HG02763 (cell line): Measurements from ENCODE around the gene RBM20.
A peak's percentile ranks its signal among the peaks of the same experiment; 100 is the strongest.

Source experiments
- ATAC-seq: cut with Tn5 transposase; IDR thresholded peaks from one replicate; pipeline ENCODE4 v1.9.1; 2021; ENCODE audit warnings: mild to moderate bottlenecking, moderate library complexity; ENCODE audit not compliant: unreplicated experiment

Gene RBM20

GRCh38 chr10:110827875-110828274 is 183.7 kb downstream of the RBM20 start:
- ATAC-seq, result no peak

GRCh38 chr10:110828525-110828924 is 184.4 kb downstream of the RBM20 start:
- no peak for ATAC-seq

GRCh38 chr10:110829721-110830410 is 185.7 kb downstream of the RBM20 start:
- ATAC-seq, result no peak

- no peak for ATAC-seq
These were observed 189.3 kb downstream of the RBM20 start for GRCh38 chr10:110833234-110833940.

- ATAC-seq, result no peak
These were observed 189.9 kb downstream of the RBM20 start for GRCh38 chr10:110833941-110834628.

- ATAC-seq, result no peak
These were observed 190.6 kb downstream of the RBM20 start for GRCh38 chr10:110834629-110835301.

- ATAC-seq, result no peak
These were observed 191.7 kb downstream of the RBM20 start for GRCh38 chr10:110835841-110836240.

GRCh38 chr10:110836706-110837105 is 192.6 kb downstream of the RBM20 start:
- ATAC-seq, result no peak

GRCh38 chr10:110837418-110838171 is 193.5 kb downstream of the RBM20 start:
- no peak for ATAC-seq

- ATAC-seq, result no peak
These were observed 196.2 kb downstream of the RBM20 start for GRCh38 chr10:110840225-110840922.

GRCh38 chr10:110840923-110841428 is 196.8 kb downstream of the RBM20 start:
- ATAC-seq, result no peak

GRCh38 chr10:110841767-110842267 is 197.7 kb downstream of the RBM20 start:
- peak; percentile 77 for ATAC-seq

- ATAC-seq, result no peak
These were observed 198.3 kb downstream of the RBM20 start for GRCh38 chr10:110842326-110842904.

- peak; percentile 76 for ATAC-seq
These were observed 198.9 kb downstream of the RBM20 start for GRCh38 chr10:110843031-110843430.

GRCh38 chr10:110843796-110844616 is 199.9 kb downstream of the RBM20 start:
- ATAC-seq, result no peak

- ATAC-seq, result no peak
These were observed 200.4 kb downstream of the RBM20 start for GRCh38 chr10:110844617-110844881.

- ATAC-seq, result no peak
These were observed 201.1 kb downstream of the RBM20 start for GRCh38 chr10:110845192-110845755.
